GM12801 (cell line): ENCODE data around the gene STAG3.

Experiments used
- CTCF ChIP-seq: IDR thresholded peaks from one replicate; pipeline ENCODE4 v1.5.1; 2011; ENCODE audit warnings: control low read depth; ENCODE audit not compliant: insufficient read length; ENCODE audit errors: extremely low read depth

Gene STAG3

GRCh38 chr7:100208911-100209408, 31.2 kb downstream of the STAG3 start:
- no peak for TF ChIP-seq CTCF

- TF ChIP-seq CTCF = no peak
These were observed 31.8 kb downstream of the STAG3 start for GRCh38 chr7:100209493-100209892.

- TF ChIP-seq CTCF = no peak
These were observed 33.1 kb downstream of the STAG3 start for GRCh38 chr7:100210805-100211204.

- no peak for TF ChIP-seq CTCF
These were observed 33.6 kb downstream of the STAG3 start for GRCh38 chr7:100211342-100211780.

- TF ChIP-seq CTCF = no peak
These were observed 35.0 kb downstream of the STAG3 start for GRCh38 chr7:100212631-100213286.

- TF ChIP-seq CTCF = no peak
These were observed 36.0 kb downstream of the STAG3 start for GRCh38 chr7:100213672-100214071.

GRCh38 chr7:100215895-100216294, 38.2 kb downstream of the STAG3 start:
- TF ChIP-seq CTCF = no peak

- no peak for TF ChIP-seq CTCF
These were observed 41.6 kb downstream of the STAG3 start for GRCh38 chr7:100219271-100219737.
